HG02852 (cell line): ENCODE results near the gene AIM2.

Experiments used
- ATAC-seq: cut with Tn5 transposase; IDR thresholded peaks from one replicate; pipeline ENCODE4 v1.9.1; 2021; ENCODE audit warnings: mild to moderate bottlenecking, moderate library complexity; ENCODE audit not compliant: unreplicated experiment

The AIM2 gene

GRCh38 chr1:159025043-159025442 lies 51.5 kb downstream of the AIM2 start:
- ATAC-seq: no peak

- ATAC-seq: no peak
These were observed 52.8 kb downstream of the AIM2 start for GRCh38 chr1:159023723-159024122.

- peak; percentile 98 for ATAC-seq
These were observed 61.1 kb downstream of the AIM2 start for GRCh38 chr1:159015440-159015909.

GRCh38 chr1:159014851-159015250 lies 61.7 kb downstream of the AIM2 start:
- ATAC-seq: no peak

GRCh38 chr1:159014003-159014571 lies 62.5 kb downstream of the AIM2 start:
- ATAC-seq: no peak

- ATAC-seq: no peak
These were observed 64.1 kb downstream of the AIM2 start for GRCh38 chr1:159012495-159012894.
